ENCODE data around the gene ACOX2. TPM values are rescaled to one million over a fixed set of nuclear protein-coding genes. Genes with fewer than 3 reads are reported as not detected.

Gene ACOX2
- total RNA-seq, 1 experiment from 2014 or later = 12.8 TPM

- intact Hi-C loops (cut with micrococcal nuclease) = loop anchor here (1.0 to 2.0 kb wide), 2 partner anchors 35 to 159 kb away; partner anchors contain the start of gene PXK
- Histone ChIP-seq H4K20me1 (ENCODE audit: insufficient read depth) (no peaks in the 10 kb centered on the region), H3K9ac (ENCODE audit: low read length) (peak within 1 kb of the TSS; percentile 68), H3K9me3 (ENCODE audit: control insufficient read depth in 1 of 2, insufficient read depth in 1 of 2, low read depth in 1 of 2, low read length in 2 of 2) (no peaks in the 10 kb centered on the region), H3K27me3 (ENCODE audit: insufficient read depth, low read length) (no peaks in the 10 kb centered on the region), H3K36me3 (ENCODE audit: control insufficient read depth in 1 of 2, insufficient read depth in 2 of 2, low read length in 2 of 2) (no peaks in the 10 kb centered on the region), H3K79me2 (ENCODE audit: insufficient read depth, low read length) (peaks cover 45% of the 10 kb centered on the region), H3K4me1 (ENCODE audit: control insufficient read depth in 1 of 2, insufficient read depth in 2 of 2, low read length in 2 of 2) (peaks cover 19 to 38% of the 10 kb centered on the region in 2 experiments), H3K9me2 (ENCODE audit: insufficient read depth) (no peaks in the 10 kb centered on the region), H3K4me2 (ENCODE audit: low read length) (peak within 1 kb of the TSS; percentile 85), H3K4me3 (replicated peaks in 1 of 2; ENCODE audit: low read depth in 1 of 2, low read length in 2 of 2) (peak within 1 kb of the TSS; percentile 77 to 85), H2AFZ (ENCODE audit: low read depth, low read length, poor library complexity, severe bottlenecking) (peak within 1 kb of the TSS; percentile 96), H3K27ac (ENCODE audit: low read depth, low read length) (peak within 1 kb of the TSS; percentile 65)
- ChIA-PET RAD21 (ENCODE audit: low non-redundant PET in 1 of 2, low total read pairs in 2 of 2, uncharacterized antibody in 2 of 2, unreplicated experiment in 2 of 2) (interaction anchor here (0.5 to 1.2 kb wide), 4 partner anchors 20 to 124 kb away, joined by 3 to 7 read pairs (median 3); no protein-coding TSS in a partner anchor), CTCF (interaction anchor here (0.6 to 2.1 kb wide), 13 partner anchors 9 to 304 kb away, joined by 3 to 12 read pairs (median 4); partner anchors contain the start of genes HTD2, PXK and RPP14), POLR2A (interaction anchor here (0.8 to 1.1 kb wide), 2 partner anchors 35 to 186 kb away, joined by 3 read pairs; partner anchors contain the start of genes HTD2 and RPP14)
- BruUV-seq (replicated peaks) = no TSS peak
- peak; percentile 85 for DNase-seq (ENCODE audit: low read depth, low spot score)
- ATAC-seq = peak; percentile 94
- TF ChIP-seq CEBPB (IDR thresholded peaks at IDR 0.05; ENCODE audit: low read depth) (no peak), EGR1 (IDR thresholded peaks at IDR 0.05; ENCODE audit: low read depth) (no peak), SRF (IDR thresholded peaks at IDR 0.05; ENCODE audit: low read depth) (no peak), ZNF274 (IDR thresholded peaks at IDR 0.05; ENCODE audit: low read depth, low read length) (no peak), ELF1 (IDR thresholded peaks at IDR 0.05; ENCODE audit: borderline replicate concordance, low read depth) (no peak), SP1 (IDR thresholded peaks at IDR 0.05; ENCODE audit: low read depth) (no peak; the same call in 1 of the 2 replicates), CTCF (IDR thresholded peaks at IDR 0.05 in 2 of 3, conservative IDR thresholded peaks at IDR 0.05 in 1 of 3; ENCODE audit: borderline replicate concordance in 1 of 3, insufficient read depth in 1 of 3, low read depth in 2 of 3, low read length in 2 of 3) (peak; percentile 47 to 68 (median 66); a peak in 5 of 6 replicates), RAD21 (IDR thresholded peaks at IDR 0.05; ENCODE audit: low read depth) (peak; percentile 69), YY1 (IDR thresholded peaks at IDR 0.05; ENCODE audit: extremely low read depth, insufficient replicate concordance, low read depth, low read length) (peak; percentile 81), REST (IDR thresholded peaks at IDR 0.05; ENCODE audit: low read depth) (no peak), POLR2AphosphoS5 (IDR thresholded peaks at IDR 0.05; ENCODE audit: low read depth, low read length) (peak; percentile 64), FOSL1 (IDR thresholded peaks at IDR 0.05; ENCODE audit: low read depth) (no peak), EZH2phosphoT487 (IDR thresholded peaks at IDR 0.05; ENCODE audit: borderline replicate concordance) (no peak), ZBTB33 (IDR thresholded peaks at IDR 0.05; ENCODE audit: extremely low read depth, insufficient replicate concordance, low read length) (no peak), TCF7L2 (IDR thresholded peaks at IDR 0.05; ENCODE audit: borderline replicate concordance, extremely low read depth, insufficient read depth, insufficient read length) (no peak), POLR2A (IDR thresholded peaks at IDR 0.05; ENCODE audit: borderline replicate concordance, extremely low read depth, insufficient read depth, insufficient read length) (peak; percentile 37)
- TF ChIP-seq, protein P1, sequence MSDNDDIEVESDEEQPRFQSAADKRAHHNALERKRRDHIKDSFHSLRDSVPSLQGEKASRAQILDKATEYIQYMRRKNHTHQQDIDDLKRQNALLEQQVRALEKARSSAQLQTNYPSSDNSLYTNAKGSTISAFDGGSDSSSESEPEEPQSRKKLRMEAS (IDR thresholded peaks at IDR 0.05) = peak; percentile 52; the same call in 1 of the 2 replicates
These were observed 45.2 kb downstream of the ACOX2 start, which contains the start of gene KCTD6 for GRCh38 chr3:58491506-58492402. Gene KCTD6, plus strand, starts transcription at chr3:58492096. Its CDS starts 6,660 bp downstream, at chr3:58498756.
